ENCODE data around the gene C16orf89. TPM values are rescaled to one million over a fixed set of nuclear protein-coding genes. Genes with fewer than 3 reads are reported as not detected.

C16orf89 gene
- total RNA-seq, 6 experiments from 2014 or later: not detected

- H3K27ac Mint-ChIP-seq: no peak overlapping the region
- H3K9me3 Mint-ChIP-seq: no peaks in the 10 kb centered on the region
- no peak overlapping the region for H3K4me3 Mint-ChIP-seq
- no peak for DNase-seq
- peaks cover 42% of the 10 kb centered on the region for H3K27me3 Mint-ChIP-seq (ENCODE audit: insufficient read depth)
- H3K4me1 Mint-ChIP-seq (ENCODE audit: low read depth): no peaks in the 10 kb centered on the region
- H3K36me3 Mint-ChIP-seq (ENCODE audit: low read depth): no peaks in the 10 kb centered on the region
- TF ChIP-seq CTCF (IDR thresholded peaks at IDR 0.05): no peak
Measured at GRCh38 chr16:5016967-5017677, 48.6 kb downstream of the C16orf89 start.

GRCh38 chr16:5015887-5016286 is 49.9 kb downstream of the C16orf89 start:
- DNase-seq: no peak
- no peaks in the 10 kb centered on the region for H3K36me3 Mint-ChIP-seq (ENCODE audit: low read depth)
- no peak for TF ChIP-seq CTCF (IDR thresholded peaks at IDR 0.05)
- no peaks in the 10 kb centered on the region for H3K4me1 Mint-ChIP-seq (ENCODE audit: low read depth)
- no peak overlapping the region for H3K4me3 Mint-ChIP-seq
- no peaks in the 10 kb centered on the region for H3K9me3 Mint-ChIP-seq
- H3K27me3 Mint-ChIP-seq (ENCODE audit: insufficient read depth): peaks cover 34% of the 10 kb centered on the region
- H3K27ac Mint-ChIP-seq: no peak overlapping the region

GRCh38 chr16:5015351-5015750 is 50.4 kb downstream of the C16orf89 start:
- H3K9me3 Mint-ChIP-seq: no peaks in the 10 kb centered on the region
- DNase-seq: no peak
- H3K36me3 Mint-ChIP-seq (ENCODE audit: low read depth): peaks cover 4% of the 10 kb centered on the region; the same call in 1 of the 2 replicates
- TF ChIP-seq CTCF (IDR thresholded peaks at IDR 0.05): no peak
- no peak overlapping the region for H3K27ac Mint-ChIP-seq
- peaks cover 39% of the 10 kb centered on the region for H3K27me3 Mint-ChIP-seq (ENCODE audit: insufficient read depth)
- H3K4me3 Mint-ChIP-seq: no peak overlapping the region
- H3K4me1 Mint-ChIP-seq (ENCODE audit: low read depth): no peaks in the 10 kb centered on the region

GRCh38 chr16:5012887-5013286 is 52.9 kb downstream of the C16orf89 start:
- H3K9me3 Mint-ChIP-seq: no peaks in the 10 kb centered on the region
- no peaks in the 10 kb centered on the region for H3K4me1 Mint-ChIP-seq (ENCODE audit: low read depth)
- H3K4me3 Mint-ChIP-seq: no peak overlapping the region
- peaks cover 41% of the 10 kb centered on the region for H3K27me3 Mint-ChIP-seq (ENCODE audit: insufficient read depth)
- no peak for DNase-seq
- no peak for TF ChIP-seq CTCF (IDR thresholded peaks at IDR 0.05)
- H3K27ac Mint-ChIP-seq: no peak overlapping the region
- H3K36me3 Mint-ChIP-seq (ENCODE audit: low read depth): peaks cover 4% of the 10 kb centered on the region; the same call in 1 of the 2 replicates

- no peaks in the 10 kb centered on the region for H3K4me1 Mint-ChIP-seq (ENCODE audit: low read depth)
Measured at GRCh38 chr16:5011637-5012036, 54.1 kb downstream of the C16orf89 start.

More at GRCh38 chr16:5011637-5012036, 54.1 kb downstream of the C16orf89 start:
- no peak for DNase-seq
- peaks cover 42% of the 10 kb centered on the region for H3K27me3 Mint-ChIP-seq (ENCODE audit: insufficient read depth)
- no peak overlapping the region for H3K27ac Mint-ChIP-seq
- no peaks in the 10 kb centered on the region for H3K9me3 Mint-ChIP-seq
- TF ChIP-seq CTCF (IDR thresholded peaks at IDR 0.05): no peak
- peaks cover 4% of the 10 kb centered on the region; the same call in 1 of the 2 replicates for H3K36me3 Mint-ChIP-seq (ENCODE audit: low read depth)
- H3K4me3 Mint-ChIP-seq: no peak overlapping the region
